ENCODE results near the gene GABPB2. TPM values are rescaled to one million over a fixed set of nuclear protein-coding genes. Genes with fewer than 3 reads are reported as not detected.
A peak's percentile ranks its signal among the peaks of the same experiment; 100 is the strongest.

The GABPB2 gene
- total RNA-seq, 1 experiment from 2014 or later = 12.5 TPM

DNA sequence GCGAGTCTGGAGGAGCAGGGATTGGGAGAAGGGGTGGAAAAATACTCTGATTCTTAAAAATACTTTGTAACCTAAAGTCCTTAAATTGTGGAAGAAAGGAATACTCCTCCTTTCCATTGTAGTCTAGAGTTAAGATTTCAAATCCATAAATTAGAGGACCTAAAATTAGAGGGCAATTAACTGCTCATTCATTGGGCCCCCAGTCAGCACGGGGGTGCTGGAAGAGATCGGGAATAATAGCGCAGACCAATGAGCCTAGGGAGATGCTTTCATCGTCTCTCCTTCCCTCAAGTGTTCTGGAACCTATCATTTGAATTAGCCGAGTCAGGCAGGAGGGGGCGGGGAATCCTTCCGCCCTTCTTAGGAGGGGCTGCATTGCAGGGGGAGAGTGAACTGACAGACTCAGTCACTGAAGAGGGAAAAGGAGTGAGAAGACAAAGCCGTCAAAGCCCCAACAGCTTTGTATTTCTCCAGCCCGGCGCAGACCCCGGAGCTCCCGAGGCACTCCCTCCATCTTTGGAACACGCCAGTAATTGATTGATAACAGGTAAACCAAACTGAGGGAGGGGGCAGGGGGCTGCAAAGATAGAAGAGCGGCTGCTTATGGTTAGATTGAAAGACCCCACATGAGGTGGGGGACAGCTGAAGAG, 10.4 kb upstream of the GABPB2 start, which contains the start of gene MLLT11:
Gene MLLT11 (plus strand): TSS at position 391 of the 650 bp plus-strand sequence. CDS start 6,828 bp downstream, outside the sequence.
- H3K27me3 ChIP-seq (replicated peaks; ENCODE audit: insufficient read depth, low read depth, low read length, poor library complexity) = no peaks in the 10 kb centered on the region
- peak within 1 kb of the TSS; percentile 95 for H3K27ac ChIP-seq (ENCODE audit: low read depth, low read length, poor library complexity, severe bottlenecking)
- DNase-seq (ENCODE audit: low spot score) = peak; percentile 96
- POLR2A ChIA-PET (ENCODE audit: low non-redundant PET) = no interaction called here
- peaks cover 24% of the 10 kb centered on the region for H3K4me1 ChIP-seq (ENCODE audit: insufficient read depth, low read length, poor library complexity, severe bottlenecking)
- no TSS peak for BruUV-seq (replicated peaks)
- CTCF ChIA-PET = interaction anchor here (1.0 kb wide), 1 partner anchor 12 kb away, joined by 4 read pairs; no protein-coding TSS in a partner anchor
- intact Hi-C loops (cut with micrococcal nuclease; ENCODE audit: unreplicated experiment) = loop anchor here (1.0 kb wide), 1 partner anchor 10 kb away; the partner anchor contains the start of gene GABPB2
- peaks cover 24% of the 10 kb centered on the region for H3K36me3 ChIP-seq (ENCODE audit: insufficient read depth, low read length, poor library complexity, severe bottlenecking)
- no peaks in the 10 kb centered on the region for H3K9me3 ChIP-seq (ENCODE audit: low read depth, low read length, poor library complexity, severe bottlenecking)
- H3K4me3 ChIP-seq (ENCODE audit: low read depth, low read length, poor library complexity, severe bottlenecking) = peak within 1 kb of the TSS; percentile 99
- TF ChIP-seq CTCF (conservative IDR thresholded peaks at IDR 0.05; ENCODE audit: low read depth, low read length) (no peak; the same call in 1 of the 2 replicates), EZH2 (IDR thresholded peaks at IDR 0.05; ENCODE audit: borderline replicate concordance, low read depth, low read length, poor library complexity, severe bottlenecking) (no peak)

DNA sequence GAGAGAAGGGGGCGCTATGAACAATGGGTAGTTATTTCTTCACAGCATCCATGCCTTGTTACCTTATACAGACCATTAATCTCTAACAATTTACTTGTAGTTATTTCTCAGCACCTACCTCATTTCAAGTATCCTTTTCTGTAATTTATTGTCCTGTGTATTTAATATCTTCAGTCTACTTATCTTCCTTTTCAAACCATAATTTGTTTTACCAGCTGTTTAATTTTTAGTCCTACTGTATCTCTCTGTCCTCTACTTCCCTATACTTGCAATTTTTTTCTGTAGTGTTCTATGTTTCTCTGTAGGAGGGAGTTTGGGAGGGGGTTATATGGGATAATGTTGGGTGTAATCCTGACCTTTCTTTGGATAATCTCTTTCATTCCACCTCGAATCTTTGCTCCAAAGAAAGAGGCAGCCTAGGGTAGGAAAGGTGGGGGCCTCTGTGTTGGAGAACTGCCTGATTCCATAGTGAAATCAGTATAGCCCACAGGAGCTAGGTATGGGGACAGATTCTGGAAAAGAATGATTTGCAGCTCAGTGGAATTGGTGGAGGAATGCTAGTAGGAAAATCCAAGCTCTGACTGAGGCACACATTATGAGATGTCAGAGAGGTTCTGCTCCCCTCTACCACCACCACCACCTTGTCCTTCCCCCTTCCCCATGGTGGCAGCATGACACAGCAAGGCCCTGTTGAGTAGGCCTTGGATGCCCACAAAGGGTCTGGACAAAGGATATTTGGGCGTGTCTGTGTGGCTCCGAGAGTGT, 9.7 kb upstream of the GABPB2 start:
- peaks cover 24% of the 10 kb centered on the region for H3K4me1 ChIP-seq (ENCODE audit: insufficient read depth, low read length, poor library complexity, severe bottlenecking)
- peak overlapping the region; percentile 99 for H3K4me3 ChIP-seq (ENCODE audit: low read depth, low read length, poor library complexity, severe bottlenecking)
- DNase-seq (ENCODE audit: low spot score) = peak; percentile 67
- peaks cover 19% of the 10 kb centered on the region for H3K36me3 ChIP-seq (ENCODE audit: insufficient read depth, low read length, poor library complexity, severe bottlenecking)
- POLR2A ChIA-PET (ENCODE audit: low non-redundant PET) = no interaction called here
- CTCF ChIA-PET = interaction anchor here (1.0 to 1.5 kb wide), 2 partner anchors 13 to 39 kb away, joined by 4 to 5 read pairs; no protein-coding TSS in a partner anchor
- TSS peak; percentile 64 for BruUV-seq (replicated peaks)
- H3K9me3 ChIP-seq (ENCODE audit: low read depth, low read length, poor library complexity, severe bottlenecking) = no peaks in the 10 kb centered on the region
- TF ChIP-seq EZH2 (IDR thresholded peaks at IDR 0.05; ENCODE audit: borderline replicate concordance, low read depth, low read length, poor library complexity, severe bottlenecking) (no peak), CTCF (conservative IDR thresholded peaks at IDR 0.05; ENCODE audit: low read depth, low read length) (no peak)
- H3K27me3 ChIP-seq (replicated peaks; ENCODE audit: insufficient read depth, low read depth, low read length, poor library complexity) = no peaks in the 10 kb centered on the region
- peak overlapping the region; percentile 95 for H3K27ac ChIP-seq (ENCODE audit: low read depth, low read length, poor library complexity, severe bottlenecking)
- intact Hi-C loops (cut with micrococcal nuclease; ENCODE audit: unreplicated experiment) = loop anchor here (1.0 kb wide), 1 partner anchor 9 kb away; the partner anchor contains the start of gene GABPB2

DNA sequence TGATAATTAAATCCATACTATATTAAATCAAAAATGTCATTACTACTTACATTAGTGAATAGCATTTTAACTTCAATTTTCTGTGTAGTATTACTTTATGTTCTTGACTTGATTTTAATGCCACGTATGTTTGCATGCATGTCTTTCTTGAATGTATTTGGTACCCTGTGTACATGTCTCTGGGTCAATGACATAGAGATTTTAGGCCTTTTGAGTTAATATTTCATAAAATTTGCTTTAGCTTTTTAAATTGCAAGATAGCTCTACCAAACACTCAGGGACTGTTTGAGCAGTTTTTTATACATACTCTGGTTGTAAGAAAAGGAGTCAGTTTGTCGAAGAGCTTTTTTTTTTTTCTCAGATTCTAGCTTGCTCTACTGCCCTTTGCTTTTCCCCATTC, 8.9 kb upstream of the GABPB2 start:
- H3K4me1 ChIP-seq (ENCODE audit: insufficient read depth, low read length, poor library complexity, severe bottlenecking) = peaks cover 24% of the 10 kb centered on the region
- BruUV-seq (replicated peaks) = no TSS peak
- peak overlapping the region; percentile 99 for H3K4me3 ChIP-seq (ENCODE audit: low read depth, low read length, poor library complexity, severe bottlenecking)
- CTCF ChIA-PET = interaction anchor here (1.5 kb wide), 1 partner anchor 38 kb away, joined by 5 read pairs; no protein-coding TSS in a partner anchor
- no peaks in the 10 kb centered on the region for H3K27me3 ChIP-seq (replicated peaks; ENCODE audit: insufficient read depth, low read depth, low read length, poor library complexity)
- intact Hi-C loops (cut with micrococcal nuclease; ENCODE audit: unreplicated experiment) = no loop called here
- POLR2A ChIA-PET (ENCODE audit: low non-redundant PET) = no interaction called here
- peak overlapping the region; percentile 95 for H3K27ac ChIP-seq (ENCODE audit: low read depth, low read length, poor library complexity, severe bottlenecking)
- no peaks in the 10 kb centered on the region for H3K9me3 ChIP-seq (ENCODE audit: low read depth, low read length, poor library complexity, severe bottlenecking)
- H3K36me3 ChIP-seq (ENCODE audit: insufficient read depth, low read length, poor library complexity, severe bottlenecking) = peaks cover 17% of the 10 kb centered on the region
- DNase-seq (ENCODE audit: low spot score) = no peak
- no peak for TF ChIP-seq EZH2 (IDR thresholded peaks at IDR 0.05; ENCODE audit: borderline replicate concordance, low read depth, low read length, poor library complexity, severe bottlenecking)
- TF ChIP-seq CTCF (conservative IDR thresholded peaks at IDR 0.05; ENCODE audit: low read depth, low read length) = no peak
